Measurements from ENCODE around the gene EPHB6.

DNA sequence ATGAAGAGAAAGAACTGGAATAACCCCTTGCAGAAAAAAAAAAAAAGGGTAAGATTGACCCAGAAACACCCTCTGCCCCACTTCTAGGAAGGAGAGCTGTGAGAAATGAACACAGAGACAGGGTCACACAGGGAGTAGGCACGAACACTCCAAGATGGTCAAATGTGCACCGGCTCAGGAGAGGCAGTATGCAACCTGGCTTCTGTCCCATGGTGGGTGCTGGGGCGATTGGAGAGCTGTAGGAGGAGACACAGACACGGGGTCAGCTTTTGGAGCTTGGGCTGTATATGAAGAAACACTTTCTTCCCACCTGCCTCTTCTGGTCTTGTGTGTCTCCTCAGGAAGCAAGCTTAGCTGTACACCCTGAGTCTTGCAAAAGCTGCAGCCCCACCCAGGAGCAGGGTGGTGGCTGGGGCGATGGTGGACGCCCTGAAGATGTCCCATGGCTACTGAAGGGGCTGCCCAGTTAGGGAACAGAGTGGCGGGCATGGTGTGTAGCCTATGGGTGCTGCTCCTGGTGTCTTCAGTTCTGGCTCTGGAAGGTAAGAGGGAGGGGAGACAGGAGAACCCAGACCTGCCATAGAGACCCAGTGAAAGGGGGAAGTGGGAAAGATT lies 8.0 kb downstream of the EPHB6 start:
- TF ChIP-seq, protein P1, sequence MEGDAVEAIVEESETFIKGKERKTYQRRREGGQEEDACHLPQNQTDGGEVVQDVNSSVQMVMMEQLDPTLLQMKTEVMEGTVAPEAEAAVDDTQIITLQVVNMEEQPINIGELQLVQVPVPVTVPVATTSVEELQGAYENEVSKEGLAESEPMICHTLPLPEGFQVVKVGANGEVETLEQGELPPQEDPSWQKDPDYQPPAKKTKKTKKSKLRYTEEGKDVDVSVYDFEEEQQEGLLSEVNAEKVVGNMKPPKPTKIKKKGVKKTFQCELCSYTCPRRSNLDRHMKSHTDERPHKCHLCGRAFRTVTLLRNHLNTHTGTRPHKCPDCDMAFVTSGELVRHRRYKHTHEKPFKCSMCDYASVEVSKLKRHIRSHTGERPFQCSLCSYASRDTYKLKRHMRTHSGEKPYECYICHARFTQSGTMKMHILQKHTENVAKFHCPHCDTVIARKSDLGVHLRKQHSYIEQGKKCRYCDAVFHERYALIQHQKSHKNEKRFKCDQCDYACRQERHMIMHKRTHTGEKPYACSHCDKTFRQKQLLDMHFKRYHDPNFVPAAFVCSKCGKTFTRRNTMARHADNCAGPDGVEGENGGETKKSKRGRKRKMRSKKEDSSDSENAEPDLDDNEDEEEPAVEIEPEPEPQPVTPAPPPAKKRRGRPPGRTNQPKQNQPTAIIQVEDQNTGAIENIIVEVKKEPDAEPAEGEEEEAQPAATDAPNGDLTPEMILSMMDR (IDR thresholded peaks at IDR 0.05), result no peak
- TF ChIP-seq ZFX (IDR thresholded peaks at IDR 0.05; ENCODE audit: borderline replicate concordance), result no peak
